Bronchial epithelial cell (primary cell): ENCODE measurements around the gene SCG2. TPM values are rescaled to one million over a fixed set of nuclear protein-coding genes. Genes with fewer than 3 reads are reported as not detected.

ENCODE experiments used
- DNase-seq: peaks from one replicate; pipeline ENCODE4 v3.0.0-alpha.2; 2010; ENCODE audit warnings: low read depth
- FAIRE-seq: peaks from 2 replicates; lab custom pipeline; 2011; peaks lifted over from hg19 to GRCh38; lab: Jason Lieb, UNC
- H3K27me3 ChIP-seq: 2 replicates; pipeline ENCODE4 v1.5.1; 2011; ENCODE audit warnings: low read length; ENCODE audit not compliant: control insufficient read depth, insufficient read depth
- H3K36me3 ChIP-seq: 2 replicates; pipeline ENCODE4 v1.5.1; 2011; ENCODE audit warnings: low read length; ENCODE audit not compliant: control insufficient read depth, insufficient read depth
- H3K4me3 ChIP-seq: 2 replicates; pipeline ENCODE4 v1.5.1; 2011; ENCODE audit warnings: mild to moderate bottlenecking, low read depth, low read length, control low read depth
- total RNA-seq: library from RNA; depleted of rRNA; stranded (reverse); fragments of >200 nt; gene quantifications from 2 replicates; pipeline ENCODE4 v1.2.1, GENCODE V29; 2014
- TF ChIP-seq, protein P1 (sequence below): IDR thresholded peaks from 2 replicates; pipeline ENCODE4 v1.5.1; 2011; ENCODE audit warnings: mild to moderate bottlenecking, moderate library complexity, low read length, control low read depth, inconsistent platforms; ENCODE audit not compliant: insufficient read depth, severe bottlenecking

The SCG2 gene, protein sequence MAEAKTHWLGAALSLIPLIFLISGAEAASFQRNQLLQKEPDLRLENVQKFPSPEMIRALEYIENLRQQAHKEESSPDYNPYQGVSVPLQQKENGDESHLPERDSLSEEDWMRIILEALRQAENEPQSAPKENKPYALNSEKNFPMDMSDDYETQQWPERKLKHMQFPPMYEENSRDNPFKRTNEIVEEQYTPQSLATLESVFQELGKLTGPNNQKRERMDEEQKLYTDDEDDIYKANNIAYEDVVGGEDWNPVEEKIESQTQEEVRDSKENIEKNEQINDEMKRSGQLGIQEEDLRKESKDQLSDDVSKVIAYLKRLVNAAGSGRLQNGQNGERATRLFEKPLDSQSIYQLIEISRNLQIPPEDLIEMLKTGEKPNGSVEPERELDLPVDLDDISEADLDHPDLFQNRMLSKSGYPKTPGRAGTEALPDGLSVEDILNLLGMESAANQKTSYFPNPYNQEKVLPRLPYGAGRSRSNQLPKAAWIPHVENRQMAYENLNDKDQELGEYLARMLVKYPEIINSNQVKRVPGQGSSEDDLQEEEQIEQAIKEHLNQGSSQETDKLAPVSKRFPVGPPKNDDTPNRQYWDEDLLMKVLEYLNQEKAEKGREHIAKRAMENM
- total RNA-seq: 0.13 and 0.26 TPM in 2 replicates

GRCh38 chr2:223601932-223602666, at the start of gene SCG2:
Gene SCG2 (minus strand): TSS chr2:223602361. CDS start chr2:223599282, 3,079 bp downstream.
- Histone ChIP-seq H3K27me3 (no peaks in the 10 kb centered on the region), H3K4me3 (no peak within 1 kb of the TSS), H3K36me3 (no peaks in the 10 kb centered on the region)
- DNase-seq (peak; percentile 63), FAIRE-seq (no peak)
- TF ChIP-seq, protein P1, sequence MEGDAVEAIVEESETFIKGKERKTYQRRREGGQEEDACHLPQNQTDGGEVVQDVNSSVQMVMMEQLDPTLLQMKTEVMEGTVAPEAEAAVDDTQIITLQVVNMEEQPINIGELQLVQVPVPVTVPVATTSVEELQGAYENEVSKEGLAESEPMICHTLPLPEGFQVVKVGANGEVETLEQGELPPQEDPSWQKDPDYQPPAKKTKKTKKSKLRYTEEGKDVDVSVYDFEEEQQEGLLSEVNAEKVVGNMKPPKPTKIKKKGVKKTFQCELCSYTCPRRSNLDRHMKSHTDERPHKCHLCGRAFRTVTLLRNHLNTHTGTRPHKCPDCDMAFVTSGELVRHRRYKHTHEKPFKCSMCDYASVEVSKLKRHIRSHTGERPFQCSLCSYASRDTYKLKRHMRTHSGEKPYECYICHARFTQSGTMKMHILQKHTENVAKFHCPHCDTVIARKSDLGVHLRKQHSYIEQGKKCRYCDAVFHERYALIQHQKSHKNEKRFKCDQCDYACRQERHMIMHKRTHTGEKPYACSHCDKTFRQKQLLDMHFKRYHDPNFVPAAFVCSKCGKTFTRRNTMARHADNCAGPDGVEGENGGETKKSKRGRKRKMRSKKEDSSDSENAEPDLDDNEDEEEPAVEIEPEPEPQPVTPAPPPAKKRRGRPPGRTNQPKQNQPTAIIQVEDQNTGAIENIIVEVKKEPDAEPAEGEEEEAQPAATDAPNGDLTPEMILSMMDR: no peak

DNA sequence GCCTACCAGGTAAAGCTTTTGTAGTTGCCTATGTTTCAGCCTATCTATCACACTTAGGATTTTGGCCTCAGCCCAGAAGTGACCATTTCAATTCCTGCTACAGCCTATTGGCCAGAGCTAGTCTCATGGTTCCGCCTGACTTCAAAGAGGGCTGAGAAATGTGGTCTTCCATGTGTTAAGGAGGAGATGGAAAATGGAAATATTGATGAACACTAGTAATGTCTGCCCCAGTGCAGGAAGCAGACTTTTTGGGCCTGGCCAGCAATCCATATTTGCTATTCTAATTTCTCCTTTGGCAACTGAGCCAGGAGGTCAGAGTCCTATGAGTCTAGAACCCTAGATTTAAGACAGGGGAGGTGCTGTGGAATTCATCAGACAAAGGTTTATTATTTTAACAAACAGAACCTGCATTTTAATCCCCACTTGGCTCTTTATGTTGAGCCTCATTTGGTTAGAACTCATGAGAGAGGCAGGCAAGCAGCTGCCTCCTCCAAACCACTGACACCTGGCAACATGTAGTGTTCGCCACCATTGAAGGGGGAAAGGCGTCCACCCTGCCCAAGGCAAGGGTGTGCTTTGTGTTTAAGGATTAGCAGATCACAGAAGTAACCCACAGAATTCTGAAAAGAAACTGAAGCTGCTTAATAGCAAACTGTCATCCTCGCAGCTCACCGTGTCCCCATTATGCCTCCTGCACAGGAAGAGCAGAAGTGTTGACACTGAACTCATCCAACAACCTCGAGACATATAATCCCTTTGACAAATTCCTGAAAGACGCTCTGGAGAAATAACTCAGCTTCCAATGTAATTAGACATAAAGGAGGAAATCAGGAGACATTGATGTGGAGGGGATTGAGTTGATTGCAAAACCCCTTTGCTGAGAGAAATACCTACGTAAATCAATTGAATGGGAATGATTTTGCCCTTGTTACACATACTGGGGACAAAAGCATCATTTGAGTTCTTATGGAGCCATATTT, 47.7 kb upstream of the SCG2 start:
- DNase-seq: no peak
- Histone ChIP-seq H3K36me3 (no peaks in the 10 kb centered on the region), H3K27me3 (no peaks in the 10 kb centered on the region), H3K4me3 (no peak overlapping the region)
- TF ChIP-seq, protein P1: no peak
- FAIRE-seq: no peak

DNA sequence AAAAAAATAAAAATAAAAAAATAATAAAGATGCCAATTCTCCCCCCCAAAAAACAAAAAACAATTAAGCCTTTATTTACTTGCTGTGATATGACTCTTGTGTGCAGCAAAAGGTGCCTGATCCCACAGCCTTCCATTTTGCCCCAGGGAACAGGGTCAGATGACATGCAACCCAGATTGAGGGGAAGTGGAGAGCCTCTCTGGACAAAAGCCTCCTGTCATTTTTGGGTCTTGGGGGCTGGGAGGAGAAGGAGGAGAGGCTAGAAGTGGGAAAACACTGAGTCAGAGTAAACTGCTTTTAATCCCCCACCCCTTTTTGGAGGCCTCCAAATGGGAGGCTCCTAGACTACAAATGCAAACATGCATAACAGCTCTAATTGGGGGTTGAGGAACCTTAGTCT, 46.6 kb upstream of the SCG2 start:
- Histone ChIP-seq H3K4me3 (no peak overlapping the region), H3K36me3 (no peaks in the 10 kb centered on the region), H3K27me3 (no peaks in the 10 kb centered on the region)
- TF ChIP-seq, protein P1: no peak
- FAIRE-seq (no peak), DNase-seq (no peak)

GRCh38 chr2:223647258-223647952, 45.2 kb upstream of the SCG2 start:
- H3K36me3 ChIP-seq: no peaks in the 10 kb centered on the region
- DNase-seq: no peak
- TF ChIP-seq, protein P1: no peak
- H3K27me3 ChIP-seq: no peaks in the 10 kb centered on the region
- H3K4me3 ChIP-seq: no peak overlapping the region
- no peak for FAIRE-seq

- Histone ChIP-seq H3K27me3 (no peaks in the 10 kb centered on the region), H3K4me3 (no peak overlapping the region), H3K36me3 (no peaks in the 10 kb centered on the region)
- no peak for DNase-seq
- no peak for FAIRE-seq
- TF ChIP-seq, protein P1: no peak
These were observed 42.0 kb upstream of the SCG2 start for GRCh38 chr2:223644136-223644535.
